ENCODE results near the gene OLA1.

DNA sequence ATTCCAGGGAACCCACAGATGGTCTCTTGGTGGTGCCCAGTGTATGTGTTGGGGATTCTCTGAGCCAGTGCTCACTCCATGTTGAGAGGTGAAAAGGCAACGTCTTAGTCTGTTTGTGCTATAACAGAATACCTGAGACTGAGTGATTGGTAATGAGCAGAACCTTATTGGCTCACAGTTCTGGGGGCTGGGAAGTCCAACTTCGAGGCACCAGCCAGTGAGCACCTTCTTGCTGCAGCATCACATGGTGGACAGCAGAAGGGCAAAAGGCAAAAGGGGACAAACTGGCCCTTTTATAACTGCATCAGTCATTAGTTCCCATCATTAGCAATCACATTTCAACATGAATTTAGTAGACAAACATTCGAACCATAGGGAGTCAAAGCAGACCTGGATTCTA, 202.2 kb downstream of the OLA1 start:
- no peak for TF ChIP-seq CTCF (IDR thresholded peaks at IDR 0.05)
- TF ChIP-seq POLR2A (IDR thresholded peaks at IDR 0.05) = no peak

Data from esophagus squamous epithelium (tissue), 4 donors.